HG02642 (cell line): ENCODE data around the gene CGNL1.

Experiments used
- ATAC-seq: cut with Tn5 transposase; IDR thresholded peaks from one replicate; pipeline ENCODE4 v1.9.1; 2021; ENCODE audit warnings: mild to moderate bottlenecking; ENCODE audit not compliant: unreplicated experiment, poor library complexity

CGNL1 gene

GRCh38 chr15:57415602-57416001 is 39.3 kb downstream of the CGNL1 start:
- ATAC-seq = no peak

GRCh38 chr15:57418635-57419034 is 42.3 kb downstream of the CGNL1 start:
- no peak for ATAC-seq

DNA sequence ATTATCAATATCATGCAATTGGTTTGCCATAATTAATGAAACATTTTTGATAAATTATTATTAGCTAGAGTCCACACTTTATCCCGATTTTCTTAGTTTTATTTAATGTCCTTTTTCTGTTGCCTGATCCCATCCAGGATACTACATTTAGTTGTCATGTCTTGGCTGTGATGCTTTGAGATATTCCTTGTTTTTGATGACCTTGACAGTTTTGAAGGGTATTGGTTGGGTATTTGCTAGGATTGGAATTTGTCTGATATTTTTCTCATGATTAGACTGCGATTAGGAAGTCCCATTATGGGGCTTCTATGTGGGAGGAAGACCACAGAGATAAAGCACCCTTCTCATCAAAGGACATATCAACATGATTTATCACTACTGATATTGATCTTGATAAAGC is 43.0 kb downstream of the CGNL1 start:
- no peak for ATAC-seq

DNA sequence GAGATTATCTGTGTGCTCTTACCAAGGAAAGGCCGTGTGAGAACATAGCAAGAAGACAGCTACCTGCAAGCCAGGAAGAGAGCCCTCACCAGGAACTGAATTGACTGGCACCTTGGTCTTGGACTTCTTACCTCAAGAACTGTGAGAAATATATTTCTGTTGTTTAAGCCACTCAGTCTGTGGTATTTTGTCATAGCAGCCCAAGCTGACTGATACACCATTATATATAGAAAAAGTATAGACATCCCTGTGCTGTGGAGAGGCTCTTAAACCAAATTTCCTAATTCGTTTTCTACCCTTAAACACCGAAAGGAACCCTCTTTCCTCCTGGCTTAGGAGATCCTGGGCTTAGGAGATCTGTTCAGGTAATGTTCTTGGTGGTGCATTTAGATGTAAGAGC is 44.8 kb downstream of the CGNL1 start:
- ATAC-seq = no peak

- ATAC-seq = peak; percentile 12
Observed at GRCh38 chr15:57421551-57421950, 45.2 kb downstream of the CGNL1 start.

- peak; percentile 86 for ATAC-seq
Observed at GRCh38 chr15:57422113-57422754, 45.9 kb downstream of the CGNL1 start.

DNA sequence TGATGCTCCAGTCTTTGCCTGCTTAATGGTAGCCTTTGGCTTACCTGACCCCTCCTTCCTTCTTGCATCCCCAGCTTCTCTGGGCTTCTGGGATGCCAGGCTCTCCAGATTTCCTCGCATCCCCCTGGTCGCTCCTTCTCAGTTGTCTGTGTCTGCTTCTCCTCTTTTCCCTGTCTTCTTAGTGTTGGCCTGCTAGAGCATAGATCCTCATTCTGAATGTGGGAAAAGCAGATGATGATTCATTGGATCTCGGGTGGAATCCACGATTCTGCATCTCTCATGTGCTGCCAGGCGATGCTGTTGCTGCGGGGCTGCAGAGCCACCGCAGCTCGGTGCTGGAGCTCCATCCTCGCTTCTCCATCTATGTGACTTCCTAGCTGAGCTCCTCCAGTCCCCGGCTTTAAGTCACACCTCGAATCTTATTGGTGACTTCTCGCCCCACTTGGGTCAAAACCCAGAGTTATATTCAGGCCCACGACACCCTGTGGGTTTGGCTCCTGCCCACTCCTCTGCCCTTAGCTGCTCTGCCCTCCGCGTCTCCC is 47.4 kb downstream of the CGNL1 start:
- ATAC-seq = no peak

GRCh38 chr15:57424628-57425405 is 48.5 kb downstream of the CGNL1 start:
- ATAC-seq = no peak

- no peak for ATAC-seq
Observed at GRCh38 chr15:57425842-57426241, 49.5 kb downstream of the CGNL1 start.

GRCh38 chr15:57427367-57427821 is 51.1 kb downstream of the CGNL1 start:
- no peak for ATAC-seq

DNA sequence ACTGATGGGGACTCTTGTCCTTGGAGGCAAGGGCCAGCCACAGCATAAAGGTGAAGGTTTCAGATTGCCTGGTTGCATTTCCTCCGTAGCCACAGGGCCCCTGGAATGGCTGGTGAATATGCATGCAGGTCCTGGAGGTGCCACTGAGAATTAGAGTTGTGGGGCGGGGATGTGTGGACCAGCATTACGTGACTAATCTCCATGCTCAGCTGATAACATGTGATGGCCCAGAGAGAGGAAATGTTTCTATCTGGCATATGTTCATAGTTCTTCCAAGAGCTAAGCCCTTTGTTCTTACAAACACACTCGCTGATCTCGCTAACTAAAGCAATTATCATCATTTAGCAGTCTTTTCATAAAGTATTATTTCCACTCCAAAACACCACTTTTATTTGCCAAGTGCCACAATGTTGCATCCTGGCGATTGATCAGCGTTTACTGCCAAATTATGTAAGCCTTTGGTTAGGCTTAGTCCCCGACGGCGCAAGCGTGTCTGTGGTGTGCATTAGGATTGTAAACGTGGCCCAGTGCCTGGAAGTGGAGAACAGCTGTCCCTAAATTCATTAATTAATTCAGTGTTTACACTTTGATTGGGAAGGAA is 55.9 kb downstream of the CGNL1 start:
- no peak for ATAC-seq

DNA sequence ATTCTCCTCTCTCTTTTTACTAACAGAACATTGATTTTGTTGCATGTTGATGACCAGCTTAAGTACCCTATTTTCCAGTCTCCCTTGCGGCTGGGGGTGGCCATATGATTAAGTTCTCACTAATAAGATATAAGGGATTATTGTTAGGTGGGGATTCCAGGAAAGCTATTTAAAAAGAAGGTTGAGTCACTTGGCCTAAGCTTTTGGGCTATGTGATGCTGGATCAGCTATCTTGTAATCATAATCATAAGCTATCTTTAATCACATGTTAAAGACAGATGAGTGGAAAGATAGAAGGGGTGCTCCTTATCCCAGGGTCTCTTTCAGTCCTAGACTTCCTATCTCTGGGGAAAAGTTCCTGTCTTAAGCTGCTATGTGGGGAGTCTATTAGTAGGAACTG is 59.9 kb downstream of the CGNL1 start:
- no peak for ATAC-seq

DNA sequence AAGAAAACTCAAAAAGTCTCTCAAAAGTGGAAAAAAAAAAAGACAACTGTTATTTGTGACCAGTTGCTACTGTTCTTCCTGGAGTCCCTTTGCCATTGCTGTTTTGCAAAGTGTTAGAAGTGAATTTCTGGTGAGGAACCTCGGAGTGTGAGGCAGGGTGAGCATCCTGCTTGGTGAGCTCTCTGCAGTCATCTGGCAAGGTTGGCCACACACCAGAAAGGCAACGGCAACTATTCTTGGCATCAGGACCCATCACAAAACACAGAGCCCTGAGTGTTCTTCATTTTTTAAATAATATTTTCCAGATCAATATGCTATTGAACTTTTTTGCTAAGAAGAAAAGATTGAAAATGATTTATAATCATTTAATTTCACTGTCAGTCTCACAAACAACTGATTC is 60.7 kb downstream of the CGNL1 start:
- ATAC-seq = no peak

DNA sequence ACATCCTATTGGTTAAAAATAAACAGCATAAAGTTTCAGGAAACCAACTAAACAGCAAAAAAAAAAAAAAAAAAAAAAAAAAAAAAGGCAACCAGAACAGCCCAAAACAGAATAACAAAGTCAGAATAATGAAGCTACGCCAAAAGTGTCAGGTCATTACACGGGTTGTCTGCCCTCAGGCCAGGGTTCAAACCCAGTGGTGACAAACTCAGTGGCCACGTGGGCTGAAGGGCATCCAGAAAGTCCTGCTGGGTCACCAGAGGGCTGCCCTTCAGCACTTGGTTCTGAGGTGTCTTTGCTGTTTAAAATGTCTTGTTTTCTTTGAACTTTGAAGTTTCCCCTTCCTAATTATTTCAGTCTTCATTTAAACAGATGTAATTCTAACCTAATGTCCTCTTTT is 61.3 kb downstream of the CGNL1 start:
- ATAC-seq = no peak

DNA sequence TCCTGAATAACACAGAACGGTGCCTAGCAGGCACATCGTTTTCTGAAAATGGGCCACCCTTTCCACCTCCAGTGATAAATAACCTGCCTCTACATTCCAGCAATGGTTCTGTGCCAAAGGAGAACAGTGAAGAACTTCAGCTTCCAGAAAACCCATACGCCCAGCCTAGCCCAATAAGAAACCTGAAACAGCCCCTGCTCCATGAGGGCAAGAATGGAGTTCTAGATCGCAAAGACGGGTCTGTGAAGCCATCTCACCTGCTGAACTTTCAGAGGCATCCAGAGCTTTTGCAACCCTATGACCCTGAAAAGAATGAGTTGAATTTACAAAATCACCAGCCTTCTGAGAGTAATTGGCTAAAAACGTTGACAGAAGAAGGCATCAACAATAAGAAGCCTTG is 61.9 kb downstream of the CGNL1 start:
- ATAC-seq = no peak

GRCh38 chr15:57439128-57440027 is 63.1 kb downstream of the CGNL1 start:
- no peak for ATAC-seq

- ATAC-seq = no peak
Observed at GRCh38 chr15:57440167-57440566, 63.9 kb downstream of the CGNL1 start.

DNA sequence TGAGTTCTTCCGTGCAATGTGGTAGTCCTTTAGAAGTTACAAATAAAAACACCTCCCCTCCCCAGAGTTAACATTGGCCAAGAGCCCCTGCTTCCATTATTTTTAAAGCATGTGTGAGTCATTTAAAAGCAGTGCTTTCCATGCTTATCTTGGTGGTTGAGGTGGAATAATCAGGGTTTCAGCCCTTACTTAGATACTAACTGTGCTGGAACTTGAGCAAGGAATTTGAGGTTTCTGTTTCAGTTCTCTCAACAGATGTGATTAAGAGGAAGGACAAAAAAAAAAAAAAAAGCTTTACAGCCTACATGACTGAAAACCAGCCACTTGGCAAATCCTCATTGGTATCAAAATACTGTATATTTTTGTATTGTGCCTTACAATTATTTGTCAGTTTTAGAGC is 64.5 kb downstream of the CGNL1 start:
- no peak for ATAC-seq

DNA sequence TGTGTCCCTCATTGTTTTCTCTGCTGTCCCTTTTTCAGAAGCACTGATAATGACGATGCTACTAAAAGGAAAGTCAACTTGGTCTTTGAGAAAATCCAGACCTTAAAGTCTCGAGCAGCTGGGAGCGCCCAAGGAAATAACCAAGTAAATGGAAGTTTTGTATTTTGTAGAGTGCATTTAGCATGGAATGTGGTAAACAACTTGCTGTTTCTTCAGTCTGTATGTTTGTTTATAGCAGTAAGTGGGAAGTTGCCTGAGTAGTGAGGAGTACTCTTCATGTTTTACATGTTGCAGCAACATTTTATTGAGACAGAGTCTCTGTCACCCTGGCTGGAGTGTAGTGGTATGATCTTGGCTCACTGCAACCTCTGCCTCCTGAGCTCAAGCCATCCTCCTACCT is 66.0 kb downstream of the CGNL1 start:
- ATAC-seq = no peak

- no peak for ATAC-seq
Observed at GRCh38 chr15:57443486-57443885, 67.2 kb downstream of the CGNL1 start.
